Ovary (tissue), 3 donors: ENCODE data around the gene SLC38A1.

Source experiments
- CTCF ChIP-seq, 3 donors: fragments of 450-650 bp in 2 of 3; fragments of 200-600 bp in 1 of 3; IDR thresholded peaks; one replicate each; pipeline versions ENCODE4 v1.5.1 to v1.8.0; 2016 to 2022; ENCODE audit warnings: antibody characterized with exemption in 3 of 3, mild to moderate bottlenecking in 1 of 3
- EP300 ChIP-seq: sonication (generic); formaldehyde crosslinking; IDR thresholded peaks from one replicate; pipeline ENCODE4 v1.6.1; 2017; ENCODE audit warnings: antibody characterized with exemption
- POLR2A ChIP-seq: fragments of 450-650 bp; IDR thresholded peaks from one replicate; pipeline ENCODE4 v1.6.1; 2017; ENCODE audit warnings: antibody characterized with exemption, mild to moderate bottlenecking, moderate library complexity
- donor health status: DM: no; HTN: no; CAD: no.

GRCh38 chr12:46160981-46161690 lies 107.7 kb downstream of the SLC38A1 start:
- TF ChIP-seq CTCF (IDR thresholded peaks at IDR 0.05) = no peak
- no peak for TF ChIP-seq EP300
- TF ChIP-seq POLR2A = no peak
